HG03575 (cell line): ENCODE results near the gene AACS.
"Not testable (repeated sequence)": the region's sequence is repeated elsewhere in the genome, so short reads cannot be mapped to it uniquely, and the experiment has no call there.

Experiments
- ATAC-seq: cut with Tn5 transposase; IDR thresholded peaks from one replicate; pipeline ENCODE4 v1.9.1; 2021; ENCODE audit not compliant: unreplicated experiment, insufficient number of reproducible peaks, low FRiP score; ENCODE audit errors: extremely low read depth

The AACS gene

GRCh38 chr12:125083072-125083471 lies 17.8 kb downstream of the AACS start:
- no peak for ATAC-seq

- not testable (repeated sequence) for ATAC-seq
These were observed 23.0 kb downstream of the AACS start for GRCh38 chr12:125088199-125088598.

DNA sequence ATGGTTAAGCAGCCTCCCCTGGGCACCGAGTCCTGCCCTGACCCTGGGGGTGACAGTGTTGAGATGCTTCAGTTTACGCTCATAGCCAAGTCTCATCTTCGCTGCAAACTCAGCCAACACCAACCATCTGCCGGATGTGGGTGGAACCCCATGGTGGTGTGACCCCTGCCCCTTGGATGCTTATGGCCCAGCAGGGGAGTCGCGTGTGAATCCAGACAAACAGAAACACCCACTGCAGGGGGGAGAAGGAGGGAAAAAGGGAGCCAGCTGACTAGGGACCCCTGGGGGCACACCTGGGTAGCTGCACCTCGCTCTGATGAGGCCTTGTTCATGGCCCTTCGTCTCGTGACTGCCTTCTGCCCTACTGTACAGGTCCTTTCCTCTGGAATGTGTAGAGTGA lies 23.8 kb downstream of the AACS start:
- ATAC-seq = no peak

DNA sequence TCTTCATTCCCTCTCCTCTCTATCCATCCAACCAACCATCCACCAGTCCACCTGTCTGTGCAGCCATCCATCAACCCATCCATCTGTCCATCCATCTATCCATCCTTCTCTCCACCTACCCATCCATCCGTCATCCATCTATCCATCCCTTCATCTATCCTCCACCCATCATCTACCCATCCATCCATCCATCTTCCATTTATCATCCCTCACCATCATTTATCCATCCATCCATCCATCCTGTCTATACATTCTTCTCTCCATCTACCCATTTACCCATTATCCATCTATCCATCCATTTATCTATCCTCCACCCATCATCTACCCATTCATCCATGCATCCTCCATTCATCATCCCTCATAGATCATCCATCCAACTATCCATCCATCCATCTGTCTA lies 24.4 kb downstream of the AACS start:
- no peak for ATAC-seq

DNA sequence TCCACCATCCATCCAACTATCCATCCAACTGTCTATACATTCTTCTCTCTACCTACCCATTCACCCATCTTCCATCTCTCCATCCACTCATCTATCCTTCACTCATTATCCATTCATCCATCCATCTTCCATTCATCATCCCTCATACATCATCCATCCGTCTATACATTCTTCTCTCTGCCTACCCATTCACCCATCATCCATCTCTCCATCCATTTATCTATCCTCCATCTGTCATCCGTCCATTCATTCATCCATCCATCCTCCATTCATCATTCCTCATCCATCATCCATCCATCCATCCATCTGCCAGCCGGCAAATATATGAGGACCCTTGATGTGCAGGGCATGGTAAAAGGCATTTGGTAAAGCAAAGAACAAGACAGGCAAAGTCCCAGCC lies 25.2 kb downstream of the AACS start:
- no peak for ATAC-seq

- ATAC-seq = no peak
These were observed 26.2 kb downstream of the AACS start for GRCh38 chr12:125091401-125091800.

- no peak for ATAC-seq
These were observed 27.1 kb downstream of the AACS start for GRCh38 chr12:125092108-125092871.

DNA sequence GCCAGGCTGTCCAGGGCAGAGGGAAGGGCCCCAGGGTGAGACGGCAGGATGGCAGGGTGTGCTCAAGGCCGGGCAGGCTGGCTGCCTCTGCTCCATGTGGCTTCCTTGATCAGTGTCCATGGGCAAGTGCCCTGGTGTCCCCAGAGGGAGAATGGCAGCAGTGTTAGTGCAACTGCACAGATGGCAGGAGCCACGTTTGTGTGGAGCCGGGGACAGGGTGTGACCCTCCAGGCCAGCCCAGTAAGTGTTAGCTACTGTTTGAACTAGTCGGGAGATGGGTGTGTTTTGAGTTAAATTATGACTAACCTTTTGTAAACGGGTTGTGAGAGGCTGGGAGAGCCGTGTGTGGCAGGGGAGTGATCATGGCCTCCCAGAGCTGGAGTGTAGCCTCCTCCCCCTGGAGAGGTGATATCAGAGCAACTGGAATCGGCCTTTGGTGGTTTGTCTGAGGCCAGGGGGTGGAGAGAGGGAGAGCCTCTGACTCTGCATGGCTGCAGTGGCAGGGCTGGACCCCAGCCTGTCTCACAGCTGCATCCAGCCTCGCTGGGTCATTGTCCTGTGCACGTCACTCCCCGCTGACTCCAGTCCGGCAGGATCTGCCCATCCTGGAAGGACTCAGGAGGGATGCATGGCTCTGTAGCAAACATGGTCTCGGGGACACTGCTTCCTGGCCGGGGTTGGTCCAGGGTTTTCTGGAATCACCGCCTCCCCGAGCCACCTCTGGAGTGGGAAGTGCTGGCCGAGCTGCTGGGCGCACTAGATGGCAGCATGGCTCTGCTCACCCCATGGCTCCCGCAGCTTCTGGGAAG lies 27.8 kb downstream of the AACS start:
- ATAC-seq = no peak

- no peak for ATAC-seq
These were observed 28.6 kb downstream of the AACS start for GRCh38 chr12:125093681-125094330.

DNA sequence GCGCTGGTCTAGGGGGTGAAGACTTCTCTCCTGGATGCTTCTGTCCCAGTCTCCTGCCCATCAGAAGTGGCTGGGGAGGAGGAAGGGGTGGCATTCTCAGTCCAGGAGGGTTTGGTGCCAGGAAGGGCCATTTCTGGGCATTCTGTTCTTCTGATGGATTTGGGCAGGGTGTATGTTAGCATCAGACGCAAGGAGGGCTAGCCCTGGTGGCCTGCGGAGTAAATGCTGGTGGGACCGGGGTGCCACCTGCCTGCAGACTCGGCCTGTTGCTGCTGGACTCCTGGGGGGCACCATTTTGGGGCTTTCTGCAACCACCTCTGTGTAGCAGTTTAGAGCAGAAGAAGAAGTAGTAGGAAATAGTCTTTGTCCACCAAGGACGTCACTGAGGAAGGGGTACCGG lies 31.7 kb downstream of the AACS start:
- no peak for ATAC-seq

DNA sequence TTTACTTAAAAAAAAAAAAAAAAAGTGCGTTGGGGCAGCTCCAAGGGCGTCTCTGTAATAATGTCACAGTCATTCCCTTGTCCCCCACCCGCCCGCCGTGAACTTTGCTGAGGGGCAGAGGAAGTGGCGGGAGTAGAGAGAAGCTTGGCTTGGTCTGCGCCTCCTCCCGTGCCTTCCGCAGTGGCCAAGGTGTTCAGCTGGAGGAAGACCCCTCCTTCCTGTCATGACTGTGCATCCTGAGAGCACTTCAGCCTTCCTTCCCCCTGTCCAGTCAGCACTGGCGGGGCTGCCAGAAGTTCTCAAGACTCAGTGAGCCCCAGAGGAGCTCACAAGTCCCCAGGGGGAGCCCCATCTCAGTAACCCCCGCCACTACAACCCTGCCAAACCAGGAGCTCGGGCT lies 32.2 kb downstream of the AACS start:
- no peak for ATAC-seq

GRCh38 chr12:125098676-125099408 lies 33.6 kb downstream of the AACS start:
- ATAC-seq = no peak

- no peak for ATAC-seq
These were observed 34.2 kb downstream of the AACS start for GRCh38 chr12:125099409-125099782.

DNA sequence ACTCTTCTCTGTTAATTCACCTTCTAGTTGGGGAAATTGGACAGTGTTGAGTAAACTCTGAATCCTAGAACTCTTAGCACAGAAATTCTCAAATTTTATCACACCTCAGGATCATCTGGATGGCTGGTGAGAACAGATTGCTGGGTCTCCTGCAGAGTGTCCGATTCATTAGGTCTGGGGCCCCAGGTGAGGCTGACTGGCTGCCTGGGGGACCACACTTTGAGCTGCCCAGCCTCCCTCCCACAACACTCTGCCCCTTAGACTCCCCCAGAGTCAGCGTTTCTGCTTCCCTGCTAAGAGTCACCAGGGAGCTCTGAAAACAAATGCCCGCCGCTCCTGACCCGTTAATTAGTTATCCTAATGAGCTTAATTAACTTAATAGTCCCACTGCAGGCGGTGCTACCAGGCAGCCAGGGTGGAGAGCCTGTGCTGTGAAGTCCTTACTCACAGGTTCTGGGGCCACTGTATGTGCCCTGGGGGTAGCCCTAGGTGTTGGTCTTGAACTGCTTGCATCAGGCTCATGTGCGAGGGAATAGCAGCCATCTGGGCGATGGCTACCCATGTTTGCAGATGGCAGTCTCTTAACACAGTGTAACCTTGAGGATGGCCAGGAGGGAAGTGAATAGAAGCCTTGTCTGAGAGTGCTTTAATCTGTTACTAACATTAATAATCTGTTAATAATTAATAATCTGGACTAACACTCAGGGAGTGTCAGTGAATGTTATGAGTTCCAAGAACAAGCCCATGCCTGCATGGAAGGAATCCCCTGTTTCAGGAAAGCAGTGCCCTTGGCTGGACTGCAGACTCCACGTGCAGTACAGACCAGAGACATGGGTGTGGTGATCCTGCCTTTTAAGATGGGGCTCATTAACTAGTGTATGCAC lies 35.6 kb downstream of the AACS start:
- no peak for ATAC-seq

DNA sequence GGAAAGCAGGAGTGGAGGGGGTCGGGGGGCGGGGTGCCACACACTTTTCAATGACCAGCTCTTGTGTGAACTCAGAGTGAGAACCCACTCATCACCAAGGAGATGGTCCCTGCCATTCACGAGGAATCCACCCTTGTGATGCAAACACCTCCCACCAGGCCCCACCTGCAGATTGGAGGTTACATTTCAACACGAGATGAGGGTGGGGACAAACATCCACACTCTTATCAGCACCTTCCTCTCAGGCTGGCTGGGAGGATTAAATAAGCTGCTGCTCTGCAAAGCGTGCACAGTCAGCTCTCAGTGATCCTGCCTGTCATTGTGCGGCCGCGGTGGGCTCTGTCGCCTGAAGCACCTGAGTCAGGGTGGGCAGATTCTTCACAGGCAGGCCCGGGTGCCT lies 39.7 kb downstream of the AACS start:
- no peak for ATAC-seq

GRCh38 chr12:125105600-125105999 lies 40.4 kb downstream of the AACS start:
- no peak for ATAC-seq

GRCh38 chr12:125110641-125111360 lies 45.6 kb downstream of the AACS start:
- ATAC-seq = no peak

- ATAC-seq = no peak
These were observed 46.2 kb downstream of the AACS start for GRCh38 chr12:125111403-125111802.
